Liver (tissue), 3 donors: ENCODE results near the gene SPATA22.

Experiments
- CTCF ChIP-seq: fragments of 150-350 bp; IDR thresholded peaks from 2 replicates; pipeline ENCODE4 v1.5.1; 2017; ENCODE audit warnings: improper control_type of control experiment, low read depth, low read length; ENCODE audit not compliant: missing input control
- EGR1 ChIP-seq, 2 donors: IDR thresholded peaks; 2 replicates each; pipeline ENCODE4 v1.6.1; 2016 to 2018; ENCODE audit warnings: antibody characterized with exemption in 2 of 2, low read depth in 2 of 2
- HNF4A ChIP-seq, 2 donors: conservative IDR thresholded peaks; 2 replicates each; pipeline ENCODE4 v1.6.1; 2016; ENCODE audit warnings: antibody characterized with exemption in 2 of 2, mild to moderate bottlenecking in 2 of 2
- JUND ChIP-seq, 2 donors: IDR thresholded peaks; 2 replicates each; pipeline ENCODE4 v1.6.1; 2016; ENCODE audit warnings: antibody characterized with exemption in 2 of 2
- MAX ChIP-seq: IDR thresholded peaks from 2 replicates; pipeline ENCODE4 v1.6.1; 2016; ENCODE audit warnings: antibody characterized with exemption
- RAD21 ChIP-seq, 2 donors: IDR thresholded peaks; 2 replicates each; pipeline ENCODE4 v1.6.1; 2016; ENCODE audit warnings: antibody characterized with exemption in 2 of 2, mild to moderate bottlenecking in 2 of 2
- RXRA ChIP-seq, 2 donors: IDR thresholded peaks; 2 replicates each; pipeline ENCODE4 v1.6.1; 2017 to 2018; ENCODE audit warnings: antibody characterized with exemption in 2 of 2, mild to moderate bottlenecking in 1 of 2
- SP1 ChIP-seq: IDR thresholded peaks from 2 replicates; pipeline ENCODE4 v1.6.1; 2018; ENCODE audit warnings: antibody characterized with exemption, mild to moderate bottlenecking
- TAF1 ChIP-seq: conservative IDR thresholded peaks from 2 replicates; pipeline ENCODE4 v1.6.1; 2016; ENCODE audit warnings: antibody characterized with exemption, mild to moderate bottlenecking
- YY1 ChIP-seq: IDR thresholded peaks from 2 replicates; pipeline ENCODE4 v1.6.1; 2016; ENCODE audit warnings: antibody characterized with exemption, mild to moderate bottlenecking
- TF ChIP-seq, protein P1 (sequence below): IDR thresholded peaks from 2 replicates; pipeline ENCODE4 v1.6.1; 2016; ENCODE audit warnings: antibody characterized with exemption, mild to moderate bottlenecking
- donor health status: healthy.
- donor health status: healthy.

GRCh38 chr17:3475812-3476610, 4.4 kb upstream of the SPATA22 start, which contains the start of gene ASPA:
- TF ChIP-seq CTCF (no peak), SP1 (peak; percentile 67), TAF1 (no peak), RAD21 (IDR thresholded peaks at IDR 0.05) (no peak), EGR1 (IDR thresholded peaks at IDR 0.05; ENCODE audit: low read depth in 2 of 2) (no peak), HNF4A (conservative IDR thresholded peaks at IDR 0.05) (peak; percentile 69 to 87), JUND (IDR thresholded peaks at IDR 0.05) (peak in 1 of 2 donors; percentile 32), MAX (no peak), RXRA (IDR thresholded peaks at IDR 0.05) (peak; percentile 14 to 49), YY1 (peak; percentile 48)
- TF ChIP-seq, protein P1, sequence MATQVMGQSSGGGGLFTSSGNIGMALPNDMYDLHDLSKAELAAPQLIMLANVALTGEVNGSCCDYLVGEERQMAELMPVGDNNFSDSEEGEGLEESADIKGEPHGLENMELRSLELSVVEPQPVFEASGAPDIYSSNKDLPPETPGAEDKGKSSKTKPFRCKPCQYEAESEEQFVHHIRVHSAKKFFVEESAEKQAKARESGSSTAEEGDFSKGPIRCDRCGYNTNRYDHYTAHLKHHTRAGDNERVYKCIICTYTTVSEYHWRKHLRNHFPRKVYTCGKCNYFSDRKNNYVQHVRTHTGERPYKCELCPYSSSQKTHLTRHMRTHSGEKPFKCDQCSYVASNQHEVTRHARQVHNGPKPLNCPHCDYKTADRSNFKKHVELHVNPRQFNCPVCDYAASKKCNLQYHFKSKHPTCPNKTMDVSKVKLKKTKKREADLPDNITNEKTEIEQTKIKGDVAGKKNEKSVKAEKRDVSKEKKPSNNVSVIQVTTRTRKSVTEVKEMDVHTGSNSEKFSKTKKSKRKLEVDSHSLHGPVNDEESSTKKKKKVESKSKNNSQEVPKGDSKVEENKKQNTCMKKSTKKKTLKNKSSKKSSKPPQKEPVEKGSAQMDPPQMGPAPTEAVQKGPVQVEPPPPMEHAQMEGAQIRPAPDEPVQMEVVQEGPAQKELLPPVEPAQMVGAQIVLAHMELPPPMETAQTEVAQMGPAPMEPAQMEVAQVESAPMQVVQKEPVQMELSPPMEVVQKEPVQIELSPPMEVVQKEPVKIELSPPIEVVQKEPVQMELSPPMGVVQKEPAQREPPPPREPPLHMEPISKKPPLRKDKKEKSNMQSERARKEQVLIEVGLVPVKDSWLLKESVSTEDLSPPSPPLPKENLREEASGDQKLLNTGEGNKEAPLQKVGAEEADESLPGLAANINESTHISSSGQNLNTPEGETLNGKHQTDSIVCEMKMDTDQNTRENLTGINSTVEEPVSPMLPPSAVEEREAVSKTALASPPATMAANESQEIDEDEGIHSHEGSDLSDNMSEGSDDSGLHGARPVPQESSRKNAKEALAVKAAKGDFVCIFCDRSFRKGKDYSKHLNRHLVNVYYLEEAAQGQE, result no peak
